ENCODE measurements around the gene MYOT. TPM values are rescaled to one million over a fixed set of nuclear protein-coding genes. Genes with fewer than 3 reads are reported as not detected.

Gene MYOT
- total and polyA plus RNA-seq, 2 of the 4 experiments (the other 2 are of a cell fraction) = not detected

DNA sequence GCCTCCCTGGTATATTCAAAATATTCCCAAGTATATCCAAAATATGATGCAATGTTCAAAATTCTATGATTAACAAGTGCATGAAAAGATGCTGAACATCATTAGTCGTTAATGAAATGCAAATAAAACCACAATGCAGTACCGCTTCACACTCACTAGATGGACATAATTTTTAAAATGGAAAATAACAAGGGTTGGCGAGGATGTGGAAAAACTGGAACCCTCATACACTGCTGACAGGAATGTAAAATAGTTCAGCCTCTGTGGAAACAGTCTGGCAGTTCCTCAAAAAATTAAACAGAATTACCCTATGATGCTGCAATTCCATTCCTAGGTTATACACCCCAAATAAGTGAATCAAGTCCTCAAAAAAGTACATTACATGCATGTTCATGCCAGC is 36.1 kb upstream of the MYOT start:
- Histone ChIP-seq H3K23ac (ENCODE audit: low read depth, low read length) (no peak overlapping the region), H3K18ac (ENCODE audit: low read depth, low read length) (no peak overlapping the region), H3K36me3 (ENCODE audit: control insufficient read depth, insufficient read depth, low read length) (no peaks in the 10 kb centered on the region), H3K4me1 (ENCODE audit: control insufficient read depth, insufficient read depth, low read length) (no peaks in the 10 kb centered on the region), H3K14ac (replicated peaks; ENCODE audit: low read depth, low read length) (no peak overlapping the region), H3K27me3 (ENCODE audit: control insufficient read depth, insufficient read depth, low read length) (no peaks in the 10 kb centered on the region; the same call in 1 of the 2 replicates), H4K91ac (ENCODE audit: insufficient read depth, low read depth, low read length) (no peak overlapping the region), H4K20me1 (ENCODE audit: insufficient read depth, low read length) (no peaks in the 10 kb centered on the region), H2BK5ac (ENCODE audit: low read depth, low read length, poor library complexity, severe bottlenecking) (no peak overlapping the region), H3K9me3 (ENCODE audit: control insufficient read depth, insufficient read depth, low read length) (no peaks in the 10 kb centered on the region), H2BK20ac (ENCODE audit: low read depth, low read length) (no peak overlapping the region), H3K56ac (ENCODE audit: extremely low read depth, insufficient read depth, low read length) (no peak overlapping the region), H2AFZ (replicated peaks; ENCODE audit: low read length, poor library complexity) (no peak overlapping the region), H3K4me3 (ENCODE audit: insufficient read depth, low read depth, low read length) (no peak overlapping the region), H3K9ac (ENCODE audit: low read depth, low read length) (no peak overlapping the region), H3K4ac (ENCODE audit: low read depth, low read length) (no peak overlapping the region), H2BK15ac (ENCODE audit: low read depth, low read length) (no peak overlapping the region), H2AK5ac (ENCODE audit: low read depth, low read length) (no peak overlapping the region), H2BK120ac (ENCODE audit: low read depth, low read length) (no peak overlapping the region), H3K9me1 (ENCODE audit: insufficient read depth, low read length) (no peaks in the 10 kb centered on the region), H4K8ac (ENCODE audit: low read depth in 2 of 2, low read length in 2 of 2) (no peak overlapping the region), H2AK9ac (replicated peaks; ENCODE audit: low read depth, low read length, poor library complexity) (no peak overlapping the region), H4K5ac (ENCODE audit: low read depth, low read length) (no peak overlapping the region), H3K27ac (ENCODE audit: insufficient read depth, low read length) (no peak overlapping the region), H3K79me1 (ENCODE audit: low read depth in 1 of 2, low read length in 2 of 2) (no peaks in the 10 kb centered on the region), H3K4me2 (ENCODE audit: low read depth, low read length) (no peak overlapping the region)
- ChIA-PET CTCF (interaction anchor here (1.3 kb wide), 1 partner anchor 12 kb away, joined by 3 read pairs; no protein-coding TSS in a partner anchor), POLR2A (ENCODE audit: unreplicated experiment) (no interaction called here)
- ATAC-seq (ENCODE audit: low read depth) (no peak), DNase-seq (no peak)
- in situ Hi-C loops (cut with MboI; ENCODE audit: low sequenced_read_pairs) = no loop called here
- dilution Hi-C loops (cut with HindIII; ENCODE audit: low sequenced_read_pairs, unreplicated experiment) = no loop called here
- no peak for TF ChIP-seq SMC3 (IDR thresholded peaks at IDR 0.05; ENCODE audit: low read depth, low read length)
- peak; percentile 8; the same call in 1 of the 2 replicates for TF ChIP-seq CEBPB (IDR thresholded peaks at IDR 0.05; ENCODE audit: low read depth, low read length)
- BruUV-seq (replicated peaks) = no TSS peak
- intact Hi-C loops (cut with micrococcal nuclease) = no loop called here
- no CpG with 5 or more reads among the region's 3 CpGs for WGBS, 2 experiments (ENCODE audit: extremely low coverage in 2 of 2, insufficient read length in 1 of 2)
